ENCODE data around the gene TWF1. TPM values are rescaled to one million over a fixed set of nuclear protein-coding genes. Genes with fewer than 3 reads are reported as not detected.

Gene TWF1
- total and polyA plus RNA-seq, 9 of the 15 experiments (the other 6 are each of a cell fraction or from before 2014, with no cell fraction given) = 10.3 to 29.4 (median 23.4) TPM

GRCh38 chr12:43758728-43759563 is 47.2 kb downstream of the TWF1 start, which contains the start of the genes IRAK4 and PUS7L (continued):
- TF ChIP-seq ETS1 (conservative IDR thresholded peaks at IDR 0.05; ENCODE audit: control insufficient read depth, low read depth, low read length) (no peak), ZNF668 (CRISPR knock-in tag; IDR thresholded peaks at IDR 0.05) (no peak), ZNF407 (IDR thresholded peaks at IDR 0.05; ENCODE audit: low read depth) (no peak), TAF1 (IDR thresholded peaks at IDR 0.05; ENCODE audit: control insufficient read depth, extremely low read depth, insufficient read depth, low read length, severe bottlenecking) (peak; percentile 80), MAZ (CRISPR knock-in tag; conservative IDR thresholded peaks at IDR 0.05 in 1 of 2, IDR thresholded peaks at IDR 0.05 in 1 of 2) (0 out of 4 replicates have a peak, but pooled peaks of 1 of the 2 experiments have one; percentile 9), NCOA2 (IDR thresholded peaks at IDR 0.05; ENCODE audit: partially characterized antibody in 2 of 2) (no peak), NR1H2 (CRISPR knock-in tag; IDR thresholded peaks at IDR 0.05) (no peak), ELF2 (CRISPR knock-in tag; IDR thresholded peaks at IDR 0.05) (no peak), NR2C2 (CRISPR knock-in tag; IDR thresholded peaks at IDR 0.05) (no peak), NR2C2 (tag; IDR thresholded peaks at IDR 0.05) (peak; percentile 65; the same call in 1 of the 2 replicates), IFI16 (CRISPR knock-in tag; IDR thresholded peaks at IDR 0.05) (no peak), BCOR (IDR thresholded peaks at IDR 0.05) (no peak), RBM34 (IDR thresholded peaks at IDR 0.05; ENCODE audit: borderline replicate concordance, insufficient read depth, low read length) (no peak), EP400 (IDR thresholded peaks at IDR 0.05) (peak; percentile 80), BRD4 (IDR thresholded peaks at IDR 0.05) (no peak), PKNOX1 (IDR thresholded peaks at IDR 0.05) (0 out of 2 replicates have a peak, but pooled peaks have one; percentile 28), ZC3H4 (CRISPR knock-in tag; IDR thresholded peaks at IDR 0.05; ENCODE audit: borderline replicate concordance) (no peak)
